GM18505 (cell line): Measurements from ENCODE around the gene WWTR1.

Experiments used
- ATAC-seq: cut with Tn5 transposase; IDR thresholded peaks from one replicate; pipeline ENCODE4 v1.9.1; 2021; ENCODE audit not compliant: unreplicated experiment
- POLR2A ChIP-seq: IDR thresholded peaks from 4 replicates; pipeline ENCODE4 v1.6.1; 2011; ENCODE audit warnings: borderline replicate concordance; ENCODE audit not compliant: insufficient read depth, insufficient read length; ENCODE audit errors: extremely low read depth

WWTR1 gene

GRCh38 chr3:149647285-149647684 is 10.5 kb downstream of the WWTR1 start:
- TF ChIP-seq POLR2A: no peak
- ATAC-seq: no peak

- ATAC-seq: no peak
- TF ChIP-seq POLR2A: no peak
Observed at GRCh38 chr3:149646181-149646766, 11.6 kb downstream of the WWTR1 start.

DNA sequence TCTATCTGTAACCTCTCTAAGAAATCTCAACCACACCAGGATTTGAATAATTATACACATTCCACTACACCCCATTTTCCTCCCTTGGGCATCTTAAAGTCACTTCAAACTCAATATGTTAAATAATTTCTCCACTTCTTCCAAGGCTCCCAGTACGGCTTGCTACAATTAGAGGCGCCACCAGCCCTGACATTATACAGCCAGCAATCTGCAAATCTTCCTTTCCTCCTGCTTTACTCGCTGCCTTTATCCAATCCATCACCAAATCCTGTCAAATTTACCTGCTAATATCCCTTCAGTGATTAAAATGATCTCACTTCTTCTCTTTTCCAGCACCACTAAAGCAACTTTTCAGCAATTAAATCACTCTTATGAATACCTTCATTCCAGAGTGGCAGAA is 13.9 kb downstream of the WWTR1 start:
- no peak for TF ChIP-seq POLR2A
- ATAC-seq: no peak

- no peak for TF ChIP-seq POLR2A
- no peak for ATAC-seq
Observed at GRCh38 chr3:149643482-149643798, 14.4 kb downstream of the WWTR1 start.

- no peak for TF ChIP-seq POLR2A
- no peak for ATAC-seq
Observed at GRCh38 chr3:149640976-149641728, 16.7 kb downstream of the WWTR1 start.

GRCh38 chr3:149639093-149639486 is 18.7 kb downstream of the WWTR1 start:
- no peak for ATAC-seq
- no peak for TF ChIP-seq POLR2A

DNA sequence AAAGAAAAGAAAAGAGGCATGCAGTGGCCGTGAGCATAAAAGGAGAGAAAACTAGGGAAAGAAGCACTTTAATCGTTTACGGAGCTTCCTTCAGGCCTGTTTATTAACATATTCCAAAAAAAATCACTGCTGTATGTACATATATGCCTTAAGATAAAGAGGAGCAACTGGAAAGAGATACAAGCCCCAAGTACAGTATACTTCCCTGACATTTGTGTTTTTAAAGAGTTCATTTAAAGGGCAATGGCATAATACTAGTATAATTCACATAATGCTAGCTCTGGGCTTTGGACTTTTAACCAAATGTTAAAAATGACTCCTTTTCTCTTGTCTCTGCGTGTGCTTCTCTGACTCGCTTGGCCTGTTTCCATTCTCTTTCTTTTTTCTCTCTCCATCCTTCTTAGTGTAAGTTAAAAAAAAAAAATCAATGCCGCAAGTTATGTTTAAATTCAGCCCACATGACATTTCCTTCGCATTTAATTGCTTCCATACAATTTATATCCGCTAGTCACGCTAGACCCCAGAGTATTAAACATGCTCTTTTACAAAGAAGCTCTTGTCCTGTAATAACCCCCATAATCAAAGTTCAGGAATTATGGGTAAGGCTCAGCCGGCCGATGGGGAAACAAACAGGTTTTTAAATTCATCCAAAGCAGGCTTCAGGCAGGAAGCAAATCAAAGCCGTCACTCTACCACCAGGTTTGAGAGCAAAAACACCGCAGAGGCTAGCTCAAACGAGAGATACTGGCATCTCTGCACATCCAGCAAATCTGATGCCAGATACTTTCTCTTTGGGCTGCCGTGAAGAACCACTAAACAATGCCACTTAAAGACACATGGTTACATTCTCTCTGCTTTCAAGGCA is 19.4 kb downstream of the WWTR1 start:
- TF ChIP-seq POLR2A: no peak
- no peak for ATAC-seq

DNA sequence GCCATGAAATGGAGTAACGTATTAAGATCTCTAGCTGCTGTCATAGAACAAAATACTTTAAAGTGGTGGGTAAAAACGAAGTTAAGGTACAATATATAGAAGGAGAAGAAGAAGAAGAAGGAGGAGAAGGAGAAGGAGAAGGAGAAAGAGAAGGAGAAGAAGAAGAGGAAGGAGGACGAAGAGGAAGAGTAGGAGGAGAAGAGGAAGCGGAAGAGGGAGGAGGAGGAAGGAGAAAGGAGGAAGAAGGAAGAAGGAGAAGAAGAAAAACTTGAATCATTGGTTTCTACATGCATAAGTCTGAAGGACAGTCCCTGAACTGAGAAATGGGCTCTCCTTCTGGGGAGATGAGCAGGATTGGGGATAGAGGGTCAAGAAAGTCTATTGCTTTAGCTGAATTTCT is 22.4 kb downstream of the WWTR1 start:
- TF ChIP-seq POLR2A: no peak
- no peak for ATAC-seq

DNA sequence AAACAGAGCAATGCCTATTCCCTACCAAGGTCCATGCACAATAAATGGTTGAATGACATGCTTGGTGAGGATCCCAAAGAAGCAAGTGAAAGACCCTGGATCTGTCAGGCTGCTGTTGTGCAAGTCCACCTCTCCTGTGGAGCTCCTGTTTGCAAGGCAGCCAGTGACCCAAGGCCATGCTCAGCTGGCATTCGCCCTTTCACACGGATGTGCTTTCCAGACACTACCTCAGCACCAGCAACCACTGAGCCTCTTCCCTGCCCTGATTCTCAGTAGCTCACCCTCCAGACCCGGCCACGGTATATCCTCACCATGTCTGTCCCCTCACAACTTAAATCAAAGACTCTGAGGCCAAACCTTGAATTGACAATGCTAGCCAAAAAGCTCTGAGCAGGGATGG is 23.3 kb downstream of the WWTR1 start:
- no peak for TF ChIP-seq POLR2A
- ATAC-seq: no peak

GRCh38 chr3:149634072-149634471 is 23.8 kb downstream of the WWTR1 start:
- ATAC-seq: no peak
- TF ChIP-seq POLR2A: no peak

- TF ChIP-seq POLR2A: no peak
- no peak for ATAC-seq
Observed at GRCh38 chr3:149632225-149632624, 25.6 kb downstream of the WWTR1 start.

- no peak for TF ChIP-seq POLR2A
- ATAC-seq: no peak
Observed at GRCh38 chr3:149630806-149631205, 27.0 kb downstream of the WWTR1 start.

DNA sequence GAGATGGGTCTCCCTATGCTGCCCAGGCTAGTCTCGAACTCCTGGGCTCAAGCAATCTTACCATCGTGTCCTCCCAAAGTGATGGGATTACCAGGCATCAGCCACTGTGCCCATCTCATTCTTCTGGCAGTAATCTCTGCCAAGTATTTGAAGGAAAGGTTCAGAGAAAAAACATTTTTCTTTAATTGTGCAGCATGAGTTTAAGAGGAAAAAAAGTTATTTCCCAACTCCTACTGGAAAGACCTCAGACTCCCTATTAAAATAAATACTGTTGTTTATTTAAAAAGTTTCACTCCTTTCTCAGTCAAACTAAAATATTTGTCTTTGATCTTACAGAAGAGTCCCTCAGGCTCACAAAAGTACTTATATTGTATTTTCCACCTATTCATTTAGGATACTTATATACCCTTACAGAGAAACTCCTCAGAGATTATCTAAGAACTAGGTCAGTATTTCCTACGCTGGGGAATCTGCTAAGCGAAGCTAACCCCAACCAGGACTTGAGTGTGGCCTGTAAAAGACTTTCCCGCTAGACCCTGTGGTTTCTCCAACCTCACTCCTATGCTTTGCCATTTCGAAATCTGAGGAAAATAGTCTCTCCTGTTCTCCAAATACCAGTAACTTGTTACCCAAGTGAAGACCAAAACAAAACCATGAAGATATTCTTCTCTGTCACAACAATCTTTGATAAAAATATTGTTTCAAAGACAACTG is 28.7 kb downstream of the WWTR1 start:
- ATAC-seq: no peak
- TF ChIP-seq POLR2A: no peak
